HPDE6-E6E7 (cell line): ENCODE measurements around the gene SPDEF.

ENCODE experiments used
- DNase-seq: peaks from one replicate; pipeline ENCODE4 v3.0.0; 2011; ENCODE audit warnings: missing footprints; ENCODE audit errors: extremely low spot score

SPDEF gene

DNA sequence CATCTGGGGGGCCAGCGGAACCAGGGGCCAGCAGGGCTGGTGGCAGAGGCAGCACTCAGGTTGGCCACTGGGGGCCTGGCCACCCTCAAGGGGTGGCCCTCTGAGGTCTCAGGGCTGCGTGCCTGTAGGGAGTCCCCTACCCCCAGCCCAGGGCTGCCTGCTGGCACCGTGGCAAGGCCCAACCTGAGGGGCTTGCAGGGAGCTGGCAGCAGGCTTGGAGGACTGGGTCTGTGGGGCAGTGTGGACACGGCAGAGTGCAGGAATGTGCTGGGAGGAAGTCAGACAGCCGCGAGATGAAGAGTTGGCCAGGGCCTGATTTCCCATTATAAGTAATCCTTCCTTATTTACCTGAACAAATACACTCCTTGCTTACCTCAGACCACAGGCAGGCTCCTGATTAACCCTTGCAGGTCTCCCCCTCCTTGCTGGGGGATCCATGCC, at the start of gene SPDEF:
TSS of gene SPDEF (minus strand) at position 299 of the 441 bp plus-strand sequence. CDS start 11,874 bp downstream, outside the sequence.
- DNase-seq, result no peak

GRCh38 chr6:34603707-34604106, 47.6 kb upstream of the SPDEF start:
- no peak for DNase-seq

- DNase-seq, result no peak
Measured at GRCh38 chr6:34602318-34603111, 46.4 kb upstream of the SPDEF start.

DNA sequence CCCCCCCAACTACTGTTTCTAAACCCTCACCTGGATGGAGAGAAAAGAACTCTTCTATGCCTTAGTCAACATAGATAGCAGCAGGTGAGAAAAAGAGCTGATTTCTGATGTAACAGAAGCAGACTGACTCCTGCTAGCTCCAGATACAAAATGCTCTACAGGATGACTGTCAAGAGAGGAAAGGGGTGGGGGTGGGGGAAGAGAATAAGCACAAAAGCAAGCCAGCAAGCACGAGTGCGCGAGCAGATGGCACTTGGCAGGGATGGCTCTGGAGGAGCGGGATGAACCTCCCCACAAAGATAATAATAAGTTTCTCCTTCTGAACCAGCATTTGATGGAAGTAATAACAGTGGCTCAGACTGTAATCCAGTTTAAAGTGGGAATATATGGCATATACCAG, 45.6 kb upstream of the SPDEF start:
- no peak for DNase-seq

- no peak for DNase-seq
Measured at GRCh38 chr6:34600796-34601195, 44.7 kb upstream of the SPDEF start.

DNA sequence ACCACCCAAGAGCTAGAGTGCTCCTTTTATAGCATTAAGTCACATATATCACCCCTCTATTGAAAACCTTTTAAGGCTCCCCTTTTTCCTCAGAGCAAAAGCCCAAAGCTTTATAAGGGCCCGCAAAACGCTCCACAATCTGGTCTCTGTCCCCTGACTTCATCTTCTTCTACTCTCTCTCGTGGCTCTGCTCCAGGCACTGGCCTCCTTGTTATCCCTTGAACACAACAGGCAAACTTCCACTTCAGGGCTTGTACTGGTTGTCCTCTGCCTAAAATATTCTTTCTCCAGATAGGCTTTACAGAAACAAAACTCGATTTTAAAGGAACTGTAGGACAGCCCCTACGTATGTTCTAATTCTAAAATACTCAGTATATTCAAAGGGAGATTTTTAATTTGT, 44.0 kb upstream of the SPDEF start:
- no peak for DNase-seq

- DNase-seq, result no peak
Measured at GRCh38 chr6:34598712-34599111, 42.6 kb upstream of the SPDEF start.

DNA sequence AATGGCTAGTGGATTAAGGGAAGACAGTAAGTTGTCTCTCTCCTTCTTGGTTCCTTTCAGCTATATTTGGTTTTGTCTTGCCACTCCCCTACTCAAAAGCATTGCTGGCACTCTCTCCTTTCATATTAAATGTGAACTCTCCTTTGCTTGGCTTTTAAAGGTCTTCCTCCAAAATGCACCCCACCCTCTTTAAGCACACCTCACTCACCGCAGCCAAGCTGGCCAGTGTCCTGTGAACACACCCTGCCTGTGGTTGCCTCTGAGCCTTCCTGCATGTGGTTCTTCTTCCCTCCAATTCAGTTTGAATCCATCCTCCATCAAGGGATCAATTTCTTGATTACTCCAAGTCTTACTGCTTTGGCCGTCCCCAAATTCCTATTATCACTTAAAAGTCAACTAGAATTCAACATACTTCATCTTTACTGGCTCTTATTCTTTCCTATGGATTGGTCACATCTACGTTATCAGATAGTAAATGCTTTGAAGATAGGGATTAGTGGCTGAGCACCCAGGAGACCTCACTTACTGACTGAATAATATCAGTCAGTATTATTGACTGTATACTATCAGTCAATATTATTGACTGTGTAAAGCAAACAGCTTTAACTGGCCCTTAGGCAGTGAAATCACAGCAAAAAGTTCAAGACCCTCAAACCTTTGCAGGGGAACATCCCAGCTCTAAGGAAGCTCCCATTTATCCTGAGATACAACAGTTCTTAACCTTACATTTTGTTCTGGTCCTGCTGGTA, 41.6 kb upstream of the SPDEF start:
- DNase-seq, result no peak

DNA sequence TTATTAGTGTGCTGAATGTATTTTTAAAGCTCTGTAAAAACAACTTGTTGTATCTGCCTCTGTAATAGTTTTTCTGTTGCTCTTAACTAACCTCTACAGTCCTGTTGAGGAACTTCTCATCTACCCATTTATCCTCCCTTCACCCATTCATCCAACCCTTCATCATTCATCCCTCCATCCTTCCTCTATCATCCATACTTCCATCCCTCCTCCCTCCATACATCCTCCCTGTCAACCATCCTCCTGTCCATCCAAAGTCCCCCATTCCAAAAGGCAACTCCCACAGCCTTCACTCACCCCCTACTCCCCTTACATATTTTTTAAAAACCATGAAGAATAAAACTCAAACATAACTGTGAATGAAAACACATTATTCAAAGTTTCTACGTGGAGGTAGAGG, 40.7 kb upstream of the SPDEF start:
- no peak for DNase-seq

GRCh38 chr6:34595332-34596184, 39.4 kb upstream of the SPDEF start:
- DNase-seq, result no peak

GRCh38 chr6:34593701-34594100, 37.6 kb upstream of the SPDEF start:
- DNase-seq, result no peak

GRCh38 chr6:34592208-34592952, 36.3 kb upstream of the SPDEF start:
- DNase-seq, result no peak

DNA sequence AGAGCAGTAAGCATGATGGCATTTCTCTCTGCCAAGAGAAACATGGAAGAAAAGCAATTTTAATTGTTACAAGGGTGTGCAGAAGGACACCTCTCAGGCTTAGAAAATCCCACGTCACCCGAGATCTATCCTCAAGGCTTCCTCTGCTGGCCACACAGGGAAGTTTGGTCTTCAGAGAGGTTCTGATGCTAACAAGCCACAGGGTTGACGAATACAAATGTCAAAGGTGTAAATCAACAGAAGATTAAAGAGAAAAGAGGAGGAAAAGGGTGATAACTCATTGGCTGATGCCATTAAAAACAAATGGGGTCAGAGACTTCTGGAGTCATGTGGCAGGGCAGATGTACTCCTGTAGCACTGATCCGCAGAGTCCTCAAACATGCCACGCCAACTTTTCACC, 33.6 kb upstream of the SPDEF start:
- DNase-seq, result no peak

DNA sequence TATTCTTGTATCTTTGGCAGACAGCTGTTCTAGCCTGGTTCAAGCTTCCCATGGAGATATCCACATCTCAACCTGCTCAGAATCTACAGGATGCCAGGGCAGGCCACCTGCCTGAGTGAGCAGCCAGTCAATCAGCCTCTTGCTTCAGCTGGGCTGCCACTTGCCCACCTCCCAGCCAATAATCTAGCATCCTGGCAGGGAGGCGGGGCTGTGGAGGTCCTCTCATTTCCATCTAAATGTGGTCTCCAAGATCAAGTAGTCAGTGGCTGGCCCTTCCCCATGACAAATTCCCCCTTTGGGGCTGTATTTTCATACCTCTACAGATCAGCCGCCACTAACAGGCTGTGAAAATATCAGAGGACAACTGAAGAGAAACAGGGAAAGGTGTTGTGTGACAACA, 33.0 kb upstream of the SPDEF start:
- DNase-seq, result no peak

- DNase-seq, result no peak
Measured at GRCh38 chr6:34587851-34588250, 31.7 kb upstream of the SPDEF start.

DNA sequence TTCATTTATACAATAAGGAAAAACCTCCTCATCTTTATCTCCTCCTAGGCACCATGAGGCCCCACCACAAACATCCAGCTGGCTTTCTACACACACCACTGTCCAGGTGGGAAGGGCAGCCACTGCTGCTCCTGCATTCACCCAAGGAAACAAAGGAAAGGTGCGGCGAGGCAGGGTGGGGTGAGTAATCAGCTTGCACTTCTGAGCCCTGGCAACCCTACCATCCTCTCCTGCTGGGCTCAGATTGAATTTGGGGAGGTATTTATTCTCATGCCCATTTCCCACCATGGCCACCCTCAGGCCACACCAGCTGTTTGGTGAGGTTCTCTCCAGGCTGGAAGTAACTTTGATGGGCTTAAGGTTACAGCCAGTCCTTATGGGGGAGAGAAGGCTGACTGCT, 31.2 kb upstream of the SPDEF start:
- DNase-seq, result no peak

DNA sequence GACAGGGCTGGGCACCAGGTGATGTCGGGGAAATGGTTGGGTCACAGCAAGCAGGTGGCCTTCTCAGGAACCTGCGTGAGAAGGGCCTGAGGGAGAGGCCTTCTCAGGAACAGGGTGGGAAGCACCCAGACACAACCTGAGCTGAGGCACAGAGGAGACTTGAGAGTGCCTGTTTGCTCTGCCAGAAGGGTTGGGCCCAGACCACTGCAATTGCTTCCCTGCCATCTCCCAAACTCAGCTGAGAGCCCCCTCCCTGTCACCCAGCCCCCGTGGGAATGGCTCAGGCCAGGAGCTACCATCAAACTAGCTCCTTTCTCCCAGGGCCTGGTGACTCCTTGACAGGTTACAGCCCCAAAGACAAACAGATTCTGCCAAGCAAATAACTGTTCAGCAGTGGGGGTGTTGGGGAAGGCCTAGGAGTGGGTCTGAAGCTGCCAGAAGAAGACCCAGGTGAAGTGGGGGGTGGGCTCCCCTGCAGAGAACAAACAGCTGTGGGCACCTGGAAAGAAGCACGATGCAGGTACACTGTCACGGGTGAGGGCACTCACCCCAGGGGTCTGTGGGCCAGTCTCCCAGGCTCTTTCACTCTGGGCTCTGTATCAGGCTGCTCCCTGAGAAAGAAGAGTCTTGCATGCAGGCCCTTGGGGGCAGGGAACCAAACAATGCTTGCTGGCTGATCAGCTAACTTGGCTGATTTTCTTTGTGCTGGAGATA, 30.4 kb upstream of the SPDEF start:
- DNase-seq, result no peak

- no peak for DNase-seq
Measured at GRCh38 chr6:34585512-34586061, 29.5 kb upstream of the SPDEF start.

- no peak for DNase-seq
Measured at GRCh38 chr6:34585108-34585507, 29.0 kb upstream of the SPDEF start.

DNA sequence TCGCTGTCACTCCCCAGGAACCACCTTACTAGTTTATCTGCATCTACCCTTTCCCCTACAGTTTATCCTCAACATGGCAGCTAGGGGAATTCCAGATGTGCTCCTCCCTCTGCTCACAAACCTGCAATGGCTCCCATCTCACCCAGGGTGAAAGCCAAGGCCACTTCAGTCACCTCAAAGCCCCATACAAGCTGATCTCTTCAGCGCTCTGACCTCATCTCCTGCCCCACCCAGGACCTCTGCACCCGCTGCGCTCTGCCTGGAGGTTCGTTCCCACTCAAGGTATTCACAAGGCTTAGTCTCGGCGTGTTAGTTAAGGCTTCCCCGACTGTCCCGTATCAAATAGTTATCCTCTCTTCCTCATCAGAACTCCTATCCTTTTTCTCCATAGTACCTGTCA, 28.6 kb upstream of the SPDEF start:
- DNase-seq, result no peak
